ENCODE data around the gene CRPPA.
"Not testable (repeated sequence)": the region's sequence is repeated elsewhere in the genome, so short reads cannot be mapped to it uniquely, and the experiment has no call there.

The CRPPA gene

GRCh38 chr7:16421333-16422102 is at the start of gene CRPPA:
Gene CRPPA, minus strand, starts transcription at chr7:16421538. Its CDS starts 216 bp downstream, at chr7:16421322.
- peak; percentile 44 for DNase-seq

DNA sequence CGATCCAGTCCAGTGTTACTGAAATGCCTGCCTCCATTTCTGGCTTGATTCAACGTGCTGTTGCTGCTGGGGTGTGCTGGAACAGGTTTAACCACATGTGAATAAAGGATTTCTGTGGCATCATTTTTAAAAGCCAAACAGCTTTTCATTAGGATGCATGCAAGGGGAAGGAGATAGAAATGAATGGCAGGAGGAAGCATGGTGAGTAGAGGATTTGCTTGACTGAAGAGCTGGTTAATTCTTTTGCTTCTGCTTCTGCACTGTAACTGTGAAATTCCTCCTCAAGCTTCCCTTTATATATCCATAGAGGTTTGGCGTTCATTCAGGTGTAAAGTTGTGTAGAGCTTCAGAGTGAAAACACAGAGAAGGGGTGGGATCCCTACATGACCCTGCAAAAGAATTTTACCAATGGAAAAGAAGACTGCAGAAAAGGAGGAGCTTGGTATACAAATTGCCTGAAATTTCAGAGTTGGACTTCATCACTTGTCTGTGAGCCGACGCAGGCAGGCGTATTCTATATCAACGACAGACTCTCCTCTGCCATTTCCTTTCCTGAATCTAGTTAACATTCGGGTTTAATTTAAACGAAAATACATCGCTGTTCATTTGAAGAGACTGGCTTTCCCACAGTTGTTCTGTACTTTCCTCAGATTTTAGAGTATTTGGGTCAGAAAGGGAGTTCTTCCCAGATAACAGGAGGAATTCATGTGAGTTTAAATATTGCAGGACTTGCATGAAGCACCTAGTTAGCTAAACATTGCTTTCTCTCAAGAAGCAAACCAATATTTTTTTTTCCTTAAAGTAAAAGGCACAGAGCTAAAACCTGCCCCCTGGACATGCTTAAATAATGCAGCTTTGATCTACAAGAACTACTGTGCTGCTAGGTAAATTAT is 44.4 kb upstream of the CRPPA start, which contains the start of gene SOSTDC1:
Gene SOSTDC1, minus strand, starts transcription at position 270 of the 893 bp plus-strand sequence. Its CDS starts 70 bp downstream, at position 200.
- DNase-seq, result peak; percentile 23

DNA sequence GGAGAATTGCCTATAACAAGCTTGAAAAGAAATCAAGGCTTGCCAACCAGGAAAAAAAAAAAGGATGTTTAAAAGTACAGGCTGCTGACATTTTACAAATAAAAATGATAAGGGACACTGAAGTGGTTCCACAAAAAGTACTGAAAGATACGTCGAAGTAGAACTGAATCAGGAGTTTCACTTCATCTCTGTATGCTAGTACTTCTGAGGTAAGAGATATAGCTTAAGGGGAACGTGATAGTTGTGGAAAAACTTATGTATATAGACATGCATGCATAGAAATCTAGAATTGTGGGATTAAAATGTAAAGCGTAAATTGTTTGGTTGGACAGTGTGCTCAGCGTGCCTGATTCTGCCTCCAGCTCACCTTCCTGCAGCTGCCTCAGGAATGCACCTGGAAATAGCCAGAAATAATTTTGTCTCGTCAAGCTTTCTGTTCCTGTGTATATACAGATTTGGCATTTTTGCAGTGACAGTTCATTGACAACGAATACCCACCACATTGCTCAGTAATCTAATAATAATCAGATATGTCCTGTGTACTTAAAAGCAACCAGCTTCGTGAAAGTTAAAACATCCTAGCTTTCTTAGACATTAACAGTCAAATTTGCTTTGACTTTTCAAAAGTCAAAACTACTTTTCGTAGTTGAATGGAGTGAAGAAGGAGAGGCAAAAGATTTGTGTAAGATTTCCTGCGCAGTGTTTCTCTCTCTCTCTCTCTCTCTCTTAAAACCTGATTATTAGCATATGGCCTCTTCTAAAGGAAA is 42.8 kb upstream of the CRPPA start:
- DNase-seq, result no peak

DNA sequence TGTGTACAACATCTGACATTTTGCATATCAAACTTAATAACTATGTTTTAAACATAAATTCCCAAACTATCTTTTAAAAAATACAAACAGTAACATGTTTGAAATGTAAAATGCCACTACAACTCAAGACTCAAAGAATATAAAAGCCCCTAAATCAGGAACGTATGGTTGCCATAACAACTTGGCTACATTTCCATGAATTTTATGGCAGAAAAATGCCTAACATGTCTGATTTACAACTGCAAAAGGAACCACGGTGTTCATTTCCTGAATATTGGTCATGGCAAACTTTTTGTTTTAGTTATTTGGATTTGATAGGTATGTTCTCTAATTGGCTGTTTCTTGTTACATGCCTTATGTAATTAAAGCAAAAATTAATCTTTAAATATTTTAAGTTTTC is 42.2 kb upstream of the CRPPA start:
- peak; percentile 61 for DNase-seq

DNA sequence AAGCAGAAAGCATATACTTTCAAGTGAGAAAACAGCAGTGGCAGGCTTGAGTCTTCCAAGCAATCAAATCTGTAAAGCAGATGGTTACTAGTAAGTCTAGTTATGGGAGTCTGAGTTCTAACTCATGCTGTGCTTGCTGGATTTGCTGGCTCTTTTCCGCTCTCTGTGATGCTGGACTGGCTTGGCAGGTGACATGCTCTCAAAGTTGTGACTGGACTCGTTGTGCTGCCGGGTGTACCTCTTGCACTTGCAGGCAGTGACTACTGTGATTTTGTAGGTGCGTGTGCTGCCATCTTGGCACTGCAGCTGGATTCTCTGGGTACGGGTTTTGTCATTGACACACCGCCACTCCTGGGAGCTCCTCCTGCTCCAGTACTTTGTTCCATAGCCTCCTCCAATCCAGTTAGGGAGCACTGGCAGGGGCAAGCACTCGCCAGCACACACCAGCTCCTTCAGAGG is 41.1 kb upstream of the CRPPA start:
- DNase-seq, result no peak

- DNase-seq, result peak; percentile 25
Measured at GRCh38 chr7:16460789-16461493, 39.6 kb upstream of the CRPPA start.

- DNase-seq, result not testable (repeated sequence)
Measured at GRCh38 chr7:16456303-16456702, 35.0 kb upstream of the CRPPA start.

GRCh38 chr7:16455591-16455990 is 34.3 kb upstream of the CRPPA start:
- no peak for DNase-seq

DNA sequence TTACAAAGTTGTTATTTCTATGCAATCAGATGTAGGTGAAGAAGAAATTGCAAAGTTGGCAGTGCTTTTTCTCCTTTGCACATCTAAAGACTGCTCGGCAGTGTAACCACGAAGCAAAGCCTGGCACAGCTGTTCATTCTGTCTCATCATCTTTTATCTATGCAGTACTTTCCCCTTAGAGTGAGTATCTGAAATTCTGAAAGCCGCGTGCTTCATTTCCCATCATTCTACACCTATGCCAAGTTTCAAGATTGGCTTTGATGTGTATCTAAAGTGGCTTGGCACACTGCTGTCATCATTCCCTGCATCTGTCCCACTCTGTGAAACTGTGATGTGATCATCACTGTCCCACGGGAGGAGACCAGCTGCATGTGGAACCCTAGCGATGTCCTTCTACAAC is 29.0 kb upstream of the CRPPA start:
- DNase-seq, result no peak

DNA sequence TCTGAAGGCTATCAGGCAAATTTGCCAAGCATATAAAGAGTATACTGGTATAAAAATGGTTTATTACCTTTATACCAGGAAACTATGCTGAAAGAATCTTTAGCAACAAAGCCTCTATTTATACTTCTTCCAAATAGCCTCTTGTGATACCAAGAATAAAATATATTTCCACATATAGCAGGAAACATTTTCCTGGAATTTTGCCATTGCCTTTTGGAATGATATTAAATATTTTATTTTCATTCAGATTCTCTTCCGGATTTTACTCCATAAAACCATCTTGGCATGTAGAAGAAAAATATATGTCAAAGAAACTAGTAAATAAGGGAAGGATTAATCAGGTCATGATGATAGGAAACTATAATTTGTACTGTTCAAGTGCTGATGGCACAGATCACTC is 26.5 kb upstream of the CRPPA start:
- DNase-seq, result no peak

DNA sequence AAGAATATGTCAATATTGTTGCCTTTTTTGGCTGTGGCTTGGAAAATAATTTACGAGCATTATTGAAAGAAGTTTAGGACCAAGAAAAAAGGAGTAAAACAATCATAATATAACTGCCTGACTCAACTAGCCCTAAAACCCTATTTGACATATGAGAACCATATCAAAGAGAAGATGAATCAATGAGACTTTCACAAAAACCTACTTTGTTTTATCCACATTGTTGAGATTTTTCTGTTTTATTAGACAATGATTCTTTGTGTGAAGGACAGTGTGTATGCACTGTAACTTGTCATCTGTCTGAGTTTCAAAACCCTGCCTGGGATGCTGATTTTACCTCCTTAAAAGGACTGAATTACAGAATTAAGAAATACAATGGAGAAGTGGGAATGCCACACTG is 25.2 kb upstream of the CRPPA start:
- DNase-seq, result no peak

DNA sequence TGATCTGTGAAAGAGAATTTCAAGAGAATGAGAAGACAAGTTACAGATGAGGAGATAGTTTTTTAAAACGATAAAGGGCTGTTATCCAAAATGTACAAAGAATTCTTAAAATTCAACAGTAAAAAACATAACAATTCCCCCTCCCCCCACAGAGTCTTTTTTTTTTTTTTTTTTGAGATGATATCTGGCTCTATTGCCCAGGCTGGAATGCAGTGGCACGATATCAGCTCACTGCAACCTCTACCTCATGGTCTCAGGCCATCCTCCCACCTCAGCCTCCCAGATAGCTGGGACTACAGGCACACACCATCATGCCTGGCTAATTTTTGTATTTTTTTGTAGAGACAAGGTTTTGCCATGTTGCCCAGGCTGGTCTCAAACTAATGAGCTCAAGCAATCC is 22.5 kb upstream of the CRPPA start:
- DNase-seq, result not testable (repeated sequence)

DNA sequence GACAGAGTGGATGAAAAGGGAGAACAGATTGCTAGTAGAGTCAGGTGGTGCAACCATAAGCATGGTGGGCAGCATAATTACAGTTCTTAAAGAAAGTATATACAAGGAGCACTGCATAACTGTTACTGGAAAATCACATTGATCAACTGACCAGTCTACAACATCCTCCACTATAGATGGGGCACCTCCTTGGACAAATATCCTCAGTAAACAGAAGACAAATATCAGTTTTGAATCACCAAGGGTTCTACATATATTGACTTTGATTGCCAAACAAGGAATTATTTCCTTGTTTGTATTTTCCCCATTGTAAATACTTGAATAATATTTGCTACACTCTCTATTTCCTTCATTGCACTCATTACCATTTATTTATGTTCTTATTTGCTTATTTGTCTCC is 17.6 kb upstream of the CRPPA start:
- no peak for DNase-seq

GRCh38 chr7:16436306-16436705 is 15.0 kb upstream of the CRPPA start:
- DNase-seq, result no peak

- no peak for DNase-seq
Measured at GRCh38 chr7:16433568-16434122, 12.3 kb upstream of the CRPPA start.

DNA sequence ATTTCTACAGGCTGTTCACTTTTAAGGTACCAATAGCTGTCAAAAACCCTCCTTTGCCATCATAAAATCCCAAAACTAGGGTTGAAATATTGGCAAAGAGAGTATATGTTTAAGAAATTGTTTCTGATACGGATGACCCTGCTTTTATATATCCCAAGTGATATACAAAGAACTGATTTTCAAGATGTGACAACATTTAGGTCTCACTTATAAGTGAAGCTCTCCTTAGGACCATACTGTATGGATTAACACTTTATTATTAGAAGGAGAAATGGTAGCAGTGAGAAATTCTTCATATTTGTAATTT is 11.0 kb upstream of the CRPPA start:
- no peak for DNase-seq

- DNase-seq, result peak; percentile 31
Measured at GRCh38 chr7:16431646-16432424, 10.5 kb upstream of the CRPPA start.

DNA sequence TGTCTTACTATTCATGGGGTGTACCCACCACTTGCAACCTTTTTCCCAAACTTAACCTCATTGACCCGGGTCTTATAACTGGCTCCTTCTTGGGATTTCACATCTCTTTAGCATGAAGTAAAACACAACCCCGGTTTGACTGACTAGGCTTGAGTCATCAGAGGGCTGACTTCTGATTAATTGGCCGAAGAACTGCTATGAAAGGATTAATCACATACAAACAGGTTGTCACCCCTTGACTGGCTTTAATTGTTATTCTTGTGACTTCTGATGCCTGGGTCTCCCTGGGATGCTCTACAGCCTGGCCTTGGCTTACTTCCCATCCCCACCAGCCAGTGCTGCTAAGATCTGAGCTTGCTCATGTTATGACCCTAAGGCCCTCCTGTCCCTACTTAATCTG is 8.8 kb upstream of the CRPPA start:
- DNase-seq, result no peak

DNA sequence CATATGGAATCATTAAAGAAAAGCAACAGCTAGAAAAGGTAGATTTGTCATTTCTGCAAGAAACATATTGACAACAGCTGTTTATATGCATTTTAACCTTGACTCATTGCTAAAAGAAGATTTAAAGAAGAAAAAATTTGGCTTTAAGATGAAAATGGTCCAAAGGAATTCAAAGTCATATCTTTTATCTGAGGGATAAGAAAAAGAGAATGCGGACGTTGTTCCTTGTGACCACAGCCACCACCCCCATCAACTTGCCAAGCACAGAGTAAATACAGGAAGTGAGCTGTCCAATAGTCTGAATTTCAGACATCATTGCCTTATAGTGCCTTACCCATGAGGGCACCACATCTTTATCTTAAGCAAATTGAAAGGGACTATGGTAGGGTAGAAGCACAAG is 7.3 kb upstream of the CRPPA start:
- DNase-seq, result peak; percentile 83

- no peak for DNase-seq
Measured at GRCh38 chr7:16428182-16428581, 6.8 kb upstream of the CRPPA start.

DNA sequence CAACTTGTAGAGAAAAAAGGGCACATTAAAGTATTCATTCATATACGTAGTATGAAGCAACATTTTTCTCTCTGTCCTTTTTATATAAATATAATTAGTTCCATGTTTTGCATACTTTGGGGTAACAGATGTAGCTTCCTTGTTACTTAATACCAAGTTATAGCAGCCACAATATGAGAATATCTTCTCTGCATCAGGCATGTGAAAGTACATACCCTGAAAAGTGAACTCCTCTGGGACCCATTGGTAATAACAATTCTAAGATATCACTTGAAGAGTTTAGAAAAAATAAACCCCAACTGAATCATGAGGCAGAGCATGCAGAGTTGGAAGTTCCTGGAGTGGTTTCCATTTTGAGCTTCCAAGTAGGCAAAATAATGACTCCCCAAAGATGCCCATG is 2.4 kb upstream of the CRPPA start:
- DNase-seq, result peak; percentile 65

Data from fibroblast of skin of right quadriceps (primary cell).